ENCODE measurements around the gene VPS4A. TPM values are rescaled to one million over a fixed set of nuclear protein-coding genes. Genes with fewer than 3 reads are reported as not detected.

Gene VPS4A
- total and polyA plus RNA-seq, 2 of the 8 experiments (the other 6 are each of a cell fraction or from before 2014, with no cell fraction given) = 14.1 to 24.1 TPM

DNA sequence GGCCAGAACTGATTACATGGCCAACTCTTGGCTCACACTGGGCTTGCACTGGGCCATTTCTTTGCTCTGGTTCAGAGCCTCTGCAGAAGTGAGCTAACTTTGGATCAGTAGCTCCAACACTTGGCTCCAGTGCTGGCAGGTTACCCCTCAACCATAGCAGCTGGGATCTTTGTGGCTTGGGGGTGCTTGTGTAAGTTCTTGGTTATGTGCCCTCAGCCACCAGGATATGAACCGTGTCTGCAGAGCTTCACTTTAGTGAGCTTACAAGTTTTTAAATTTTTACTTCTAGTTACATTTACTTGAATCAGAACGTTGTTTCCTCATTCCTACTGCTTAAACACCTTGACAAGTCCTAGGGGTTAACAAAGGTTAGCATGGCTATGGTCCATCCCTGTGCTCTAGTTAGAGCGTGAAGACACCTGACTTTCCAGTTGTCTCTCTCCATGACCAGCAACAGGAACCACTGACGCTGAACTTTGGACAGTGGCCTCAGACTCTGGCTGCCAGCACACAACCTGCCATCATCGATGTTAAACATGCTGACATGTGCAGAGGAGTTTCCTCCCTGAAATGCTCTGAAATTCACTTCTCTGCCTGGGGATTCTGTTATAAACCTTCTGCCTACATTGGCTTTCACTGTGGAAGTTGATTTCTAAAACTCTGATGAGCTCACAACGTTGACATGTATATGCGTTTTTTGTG, 15.2 kb downstream of the VPS4A start:
- H2BK12ac ChIP-seq (ENCODE audit: low read depth, low read length) = no peak overlapping the region
- no peak overlapping the region for H3K14ac ChIP-seq (ENCODE audit: insufficient read length)
- H3K36me3 ChIP-seq (ENCODE audit: control insufficient read depth in 2 of 4, insufficient read depth in 4 of 4, low read length in 3 of 4) = peaks cover 11 to 73% (median 31%) of the 10 kb centered on the region in 4 experiments
- H3K4ac ChIP-seq (replicated peaks; ENCODE audit: insufficient read length, low read depth, low read length) = no peak overlapping the region
- H3K27me3 ChIP-seq (replicated peaks in 1 of 4; ENCODE audit: control insufficient read depth in 3 of 4, extremely low read depth in 1 of 4, insufficient read depth in 3 of 4, low read length in 3 of 4) = no peaks in the 10 kb centered on the region
- H2BK120ac ChIP-seq (replicated peaks; ENCODE audit: low read depth, low read length) = no peak overlapping the region
- H3K56ac ChIP-seq (replicated peaks; ENCODE audit: insufficient read length, low read depth, low read length) = no peak overlapping the region
- no peak for FAIRE-seq
- H3K23me2 ChIP-seq (ENCODE audit: low read depth, low read length) = peaks cover 11% of the 10 kb centered on the region; the same call in 1 of the 2 replicates
- CTCF ChIA-PET (ENCODE audit: partially characterized antibody) = interaction anchor here (0.5 to 1.4 kb wide), 5 partner anchors 8 to 158 kb away, joined by 3 to 4 read pairs (median 3); no protein-coding TSS in a partner anchor
- H3K9me3 ChIP-seq (ENCODE audit: insufficient read depth in 2 of 2, low read depth in 1 of 2, low read length in 1 of 2) = no peaks in the 10 kb centered on the region
- no peak overlapping the region for H2BK5ac ChIP-seq (ENCODE audit: low read depth, low read length)
- no peak for DNase-seq (ENCODE audit: low read depth in 1 of 2, low spot score in 2 of 2)
- POLR2A ChIA-PET (ENCODE audit: partially characterized antibody) = interaction anchor here (0.6 to 29.8 kb wide), 7 partner anchors 6 to 176 kb away, joined by 3 to 497 read pairs (median 3); partner anchors contain the start of genes COG8, NIP7, PDF and TMED6
- peaks cover 6 to 17% (median 10%) of the 10 kb centered on the region in 4 experiments for H3K4me1 ChIP-seq (replicated peaks in 1 of 4; ENCODE audit: control insufficient read depth in 3 of 4, insufficient read depth in 4 of 4, low read length in 3 of 4)
- no peak overlapping the region for H2AK5ac ChIP-seq (ENCODE audit: low read depth, low read length)
- no peak overlapping the region for H2BK20ac ChIP-seq (ENCODE audit: low read length)
- H3K23ac ChIP-seq (ENCODE audit: insufficient read length) = no peak overlapping the region
- peak overlapping the region in 1 of 2 experiments; percentile 24; a peak in 2 of 4 replicates for H3K4me2 ChIP-seq (ENCODE audit: insufficient read depth in 1 of 2, low read depth in 2 of 2, low read length in 2 of 2)
- TF ChIP-seq CTBP2 (IDR thresholded peaks at IDR 0.05; ENCODE audit: borderline replicate concordance, insufficient read depth, insufficient read length, low read length) = no peak
- peak in 1 of 2 experiments; percentile 45; a peak in 1 of 3 replicates for TF ChIP-seq POLR2A (IDR thresholded peaks at IDR 0.05; ENCODE audit: control extremely low read depth in 1 of 2, low read depth in 2 of 2, low read length in 2 of 2)
- H3K27ac ChIP-seq (ENCODE audit: low read depth, low read length) = no peak overlapping the region
- H2BK15ac ChIP-seq (ENCODE audit: low read length) = no peak overlapping the region
- no peak overlapping the region for H2AFZ ChIP-seq (ENCODE audit: low read length)
- peaks cover 21% of the 10 kb centered on the region for H3K79me1 ChIP-seq (ENCODE audit: low read depth, low read length)
- no peak overlapping the region for H4K91ac ChIP-seq (replicated peaks; ENCODE audit: insufficient read length, low read length)
- WGBS, 2 experiments (ENCODE audit: extremely low coverage in 1 of 2, insufficient coverage in 1 of 2, insufficient read length in 1 of 2, insufficient replicate concordance in 2 of 2, low coverage in 1 of 2, low lambda C conversion rate in 2 of 2, missing lambda C conversion rate in 1 of 2) = 90% methylated on average over 7 of the region's 7 CpGs; no CpG with 5 or more reads in 1 of the 2 experiments
- H3K18ac ChIP-seq (ENCODE audit: extremely low read depth, low read length) = no peak overlapping the region
- H3K4me3 ChIP-seq (ENCODE audit: extremely low read depth in 1 of 4, insufficient read depth in 2 of 4, low read depth in 3 of 4, low read length in 4 of 4) = no peak overlapping the region
- no peak overlapping the region for H4K5ac ChIP-seq (ENCODE audit: insufficient read length, low read depth, low read length)
- peaks cover 14 to 42% of the 10 kb centered on the region in 2 experiments for H4K20me1 ChIP-seq (replicated peaks in 1 of 2; ENCODE audit: control insufficient read depth in 1 of 2, insufficient read depth in 2 of 2, low read length in 2 of 2)
- H4K8ac ChIP-seq (ENCODE audit: extremely low read depth, insufficient read depth, low read length) = no peak overlapping the region
- H3K79me2 ChIP-seq (ENCODE audit: control insufficient read depth in 1 of 2, insufficient read depth in 2 of 2, low read length in 2 of 2) = peaks cover 9 to 67% of the 10 kb centered on the region in 2 experiments
- no peak overlapping the region; a peak in 1 of 7 replicates for H3K9ac ChIP-seq (replicated peaks in 1 of 4; ENCODE audit: extremely low read depth in 1 of 4, low read depth in 3 of 4, low read length in 3 of 4)

All from H1 (cell line).